PC-3 (cell line): ENCODE measurements around the gene FN3K. TPM values are rescaled to one million over a fixed set of nuclear protein-coding genes. Genes with fewer than 3 reads are reported as not detected.
"Not testable (repeated sequence)": the region's sequence is repeated elsewhere in the genome, so short reads cannot be mapped to it uniquely, and the experiment has no call there.

ENCODE experiments used
- ATAC-seq: fragments of 200-7000 bp; cut with Tn5 transposase; 2 replicates; pipeline ENCODE4 v1.9.1; 2020; ENCODE audit warnings: mild to moderate bottlenecking, moderate library complexity
- BruUV-seq: library from RNA; stranded (reverse); fragments of 400-500 nt; replicated peaks from 2 replicates; lab custom pipeline; 2021; lab: Mats Ljungman, UMichigan
- CTCF ChIA-PET: fragments of 300-600 bp; sonication (Branson Sonifier 250); formaldehyde crosslinking; loops from one replicate; lab custom pipeline; 2022; ENCODE audit warnings: antibody characterized with exemption; lab: Charles Lee
- POLR2A ChIA-PET: fragments of 300-600 bp; sonication (Branson Sonifier 250); formaldehyde crosslinking; loops from one replicate; lab custom pipeline; 2022; ENCODE audit warnings: antibody characterized with exemption; ENCODE audit not compliant: unreplicated experiment; lab: Charles Lee
- DNase-seq: peaks from one replicate; pipeline ENCODE4 v3.0.0-alpha.2; 2015
- H2AFZ ChIP-seq: fragments of 300-600 bp; sonication (generic); 2 replicates; pipeline ENCODE4 v1.6.0; 2016; ENCODE audit warnings: antibody characterized with exemption, low read length
- H3F3A ChIP-seq: fragments of 300-600 bp; sonication (generic); one replicate; pipeline ENCODE4 v1.6.0; 2017; ENCODE audit warnings: antibody characterized with exemption, low read length, control low read depth, mild to moderate bottlenecking; ENCODE audit not compliant: unreplicated experiment
- H3K27ac ChIP-seq: fragments of 300-600 bp; sonication (generic); 2 replicates; pipeline ENCODE4 v1.5.1; 2016; ENCODE audit warnings: mild to moderate bottlenecking, low read length
- H3K27me3 ChIP-seq: fragments of 300-600 bp; sonication (generic); 2 replicates; pipeline ENCODE4 v1.6.1; 2016; ENCODE audit warnings: low read length, mixed read lengths
- H3K36me3 ChIP-seq: fragments of 300-600 bp; sonication (generic); 2 replicates; pipeline ENCODE4 v1.6.1; 2016; ENCODE audit warnings: low read depth, mixed run types, low read length, mixed read lengths
- H3K4me1 ChIP-seq: fragments of 300-600 bp; sonication (generic); 2 replicates; pipeline ENCODE4 v1.5.1; 2016; ENCODE audit warnings: low read length; ENCODE audit not compliant: insufficient read depth
- H3K4me2 ChIP-seq: fragments of 300-600 bp; sonication (generic); 2 replicates; pipeline ENCODE4 v1.6.0; 2016; ENCODE audit warnings: low read length
- H3K4me3 ChIP-seq: fragments of 300-600 bp; sonication (generic); 2 replicates; pipeline ENCODE4 v1.5.1; 2016; ENCODE audit warnings: mild to moderate bottlenecking, low read length, mixed read lengths
- H3K79me2 ChIP-seq: fragments of 300-600 bp; sonication (generic); 2 replicates; pipeline ENCODE4 v1.6.1; 2017; ENCODE audit warnings: low read length, mixed read lengths
- H3K9ac ChIP-seq: fragments of 300-600 bp; sonication (generic); 2 replicates; pipeline ENCODE4 v1.6.0; 2016; ENCODE audit warnings: mild to moderate bottlenecking, low read length
- H3K9me2 ChIP-seq: fragments of 300-600 bp; sonication (generic); replicated peaks from 2 replicates; pipeline ENCODE4 v1.6.1; 2016; ENCODE audit warnings: mixed run types, low read length, mixed read lengths
- H3K9me3 ChIP-seq: fragments of 300-600 bp; sonication (generic); 2 replicates; pipeline ENCODE4 v1.6.1; 2016; ENCODE audit warnings: low read length, mixed read lengths
- H4K20me1 ChIP-seq: fragments of 300-600 bp; sonication (generic); 2 replicates; pipeline ENCODE4 v1.6.1; 2016; ENCODE audit warnings: low read length, mixed read lengths
- CTCF ChIP-seq: fragments of 300-600 bp; sonication (generic); conservative IDR thresholded peaks from 2 replicates; pipeline ENCODE4 v1.5.1; 2017; ENCODE audit warnings: antibody characterized with exemption, low read depth, mild to moderate bottlenecking, low read length
- EZH2 ChIP-seq: fragments of 300-600 bp; sonication (generic); IDR thresholded peaks from one replicate; pipeline ENCODE4 v1.6.1; 2017; ENCODE audit warnings: antibody characterized with exemption, mild to moderate bottlenecking, low read length; ENCODE audit not compliant: unreplicated experiment
- EZH2phosphoT487 ChIP-seq: fragments of 300-600 bp; sonication (generic); IDR thresholded peaks from 2 replicates; pipeline ENCODE4 v1.6.1; 2018; ENCODE audit warnings: mild to moderate bottlenecking, antibody characterized with exemption, low read length, borderline replicate concordance
- intact Hi-C: fragments of 100-400 bp; cut with micrococcal nuclease; formaldehyde crosslinking; loops from 2 replicates; pipeline ENCODE4 v1.9.0; 2023
- total RNA-seq: library from RNA; depleted of rRNA; stranded (reverse); fragments of >200 nt; gene quantifications from 2 replicates; pipeline ENCODE4 v1.2.3, GENCODE V29; 2014

FN3K gene
- total RNA-seq, 1 experiment from 2014 or later = 8.4 TPM

- Histone ChIP-seq H4K20me1 (no peaks in the 10 kb centered on the region), H3K36me3 (peaks cover 25% of the 10 kb centered on the region), H3K27me3 (no peaks in the 10 kb centered on the region), H3K9ac (no peak overlapping the region), H3K9me2 (no peaks in the 10 kb centered on the region), H3F3A (no peaks in the 10 kb centered on the region), H3K27ac (no peak overlapping the region), H3K4me3 (no peak overlapping the region), H3K79me2 (0 out of 2 replicates have a peak, but pooled peaks cover under 1% of the 10 kb centered on the region), H2AFZ (no peak overlapping the region), H3K4me1 (no peaks in the 10 kb centered on the region), H3K4me2 (no peak overlapping the region), H3K9me3 (no peaks in the 10 kb centered on the region)
- no peak for DNase-seq
- ChIA-PET POLR2A (no interaction called here), CTCF (interaction anchor here (0.5 kb wide), 1 partner anchor 33 kb away, joined by 5 read pairs; no protein-coding TSS in a partner anchor)
- intact Hi-C loops = no loop called here
- TF ChIP-seq CTCF (no peak), EZH2phosphoT487 (no peak), EZH2 (no peak)
- no peak for ATAC-seq
- BruUV-seq = no TSS peak
Measured at GRCh38 chr17:82740906-82741759, 5.7 kb downstream of the FN3K start.

DNA sequence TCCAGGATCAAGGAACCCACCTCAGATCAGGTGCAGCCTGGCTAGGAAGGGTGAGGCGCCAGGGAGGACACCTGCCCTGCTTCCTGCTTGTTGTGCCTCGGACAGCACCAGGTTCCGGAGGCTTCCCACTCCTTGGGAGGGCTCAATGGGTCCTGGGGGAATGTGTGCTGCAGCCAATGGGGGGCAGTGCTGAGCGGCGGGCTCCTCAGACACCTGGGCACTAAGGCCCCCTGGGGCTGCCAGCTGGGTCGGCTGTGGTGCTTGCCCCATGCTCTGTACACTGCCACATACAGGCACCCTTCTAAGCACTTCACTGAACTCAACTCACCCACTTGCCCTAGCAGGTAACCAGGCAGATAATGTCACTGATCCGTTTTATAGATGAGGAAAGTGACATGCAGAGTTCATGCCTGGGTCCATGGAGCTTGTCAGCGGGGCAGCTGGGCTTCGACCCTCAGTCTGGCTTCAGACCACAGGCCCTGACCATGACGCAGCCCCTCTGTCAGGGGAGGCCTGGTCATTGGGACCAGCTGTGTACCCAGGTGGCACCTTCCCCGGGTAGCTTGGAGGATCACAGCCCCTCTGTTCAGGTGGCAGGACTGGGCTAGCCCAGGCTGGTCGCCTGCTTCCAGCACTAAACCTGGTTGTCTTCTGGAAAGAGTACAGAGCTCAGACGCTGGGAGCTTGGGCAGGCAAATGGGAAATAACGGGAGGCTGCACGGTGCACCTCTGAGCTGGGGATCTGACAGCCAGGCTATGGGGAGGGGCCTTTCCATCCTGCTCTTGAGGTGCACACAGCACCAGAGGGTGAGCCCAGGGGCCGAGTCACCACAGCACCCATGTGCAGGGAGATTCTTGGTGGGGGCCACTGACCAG lies 8.2 kb downstream of the FN3K start:
- H3F3A ChIP-seq = no peaks in the 10 kb centered on the region
- no peaks in the 10 kb centered on the region for H3K79me2 ChIP-seq
- ChIA-PET POLR2A (no interaction called here), CTCF (no interaction called here)
- H4K20me1 ChIP-seq = no peaks in the 10 kb centered on the region
- no peaks in the 10 kb centered on the region for H3K4me1 ChIP-seq
- no peak overlapping the region for H3K27ac ChIP-seq
- H3K36me3 ChIP-seq = peaks cover 25% of the 10 kb centered on the region
- H3K9me2 ChIP-seq = no peaks in the 10 kb centered on the region
- no peak overlapping the region for H2AFZ ChIP-seq
- no peak overlapping the region for H3K4me3 ChIP-seq
- no peak overlapping the region for H3K4me2 ChIP-seq
- no peak for TF ChIP-seq EZH2phosphoT487
- no peak for TF ChIP-seq EZH2
- TF ChIP-seq CTCF = peak; percentile 26; the same call in 1 of the 2 replicates
- no peaks in the 10 kb centered on the region for H3K9me3 ChIP-seq
- ATAC-seq (no peak), DNase-seq (no peak)
- H3K9ac ChIP-seq = no peak overlapping the region
- no TSS peak for BruUV-seq
- no peaks in the 10 kb centered on the region for H3K27me3 ChIP-seq
- intact Hi-C loops = no loop called here

DNA sequence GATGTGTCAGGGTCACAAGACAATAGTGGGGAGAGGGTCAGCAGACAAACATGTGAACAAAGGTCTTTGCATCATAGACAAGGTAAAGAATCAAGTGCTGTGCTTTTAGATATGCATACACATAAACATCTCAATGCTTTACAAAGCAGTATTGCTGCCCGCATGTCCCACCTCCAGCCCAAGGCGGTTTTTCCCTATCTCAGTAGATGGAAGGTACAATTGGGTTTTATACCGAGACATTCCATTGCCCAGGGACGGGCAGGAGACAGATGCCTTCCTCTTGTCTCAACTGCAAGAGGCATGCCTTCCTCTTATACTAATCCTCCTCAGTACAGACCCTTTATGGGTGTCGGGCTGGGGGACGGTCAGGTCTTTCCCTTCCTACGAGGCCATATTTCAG lies 9.3 kb downstream of the FN3K start:
- ATAC-seq, H3K4me2 ChIP-seq, BruUV-seq, H3K9me3 ChIP-seq, H2AFZ ChIP-seq, H3K27me3 ChIP-seq, H4K20me1 ChIP-seq, H3K9me2 ChIP-seq, H3K9ac ChIP-seq, CTCF ChIA-PET, H3K27ac ChIP-seq, intact Hi-C loops, H3K79me2 ChIP-seq, H3F3A ChIP-seq, DNase-seq, H3K4me3 ChIP-seq, POLR2A ChIA-PET, H3K4me1 ChIP-seq: not testable (repeated sequence)
- peaks cover 23% of the 10 kb centered on the region for H3K36me3 ChIP-seq
